H9 (cell line): ENCODE results near the gene AMER3. TPM values are rescaled to one million over a fixed set of nuclear protein-coding genes. Genes with fewer than 3 reads are reported as not detected.

ENCODE experiments used
- DNase-seq: peaks from one replicate; pipeline ENCODE4 v3.0.0-alpha.2; 2017
- H2AFZ ChIP-seq: one replicate; pipeline ENCODE4 v1.6.1; 2013; ENCODE audit warnings: mild to moderate bottlenecking, low read length, control low read depth, moderate library complexity
- H2AK5ac ChIP-seq: 2 replicates; pipeline ENCODE4 v1.6.1; 2013; ENCODE audit warnings: low read length, control low read depth, mixed read lengths; ENCODE audit not compliant: insufficient read length
- H2BK120ac ChIP-seq: one replicate; pipeline ENCODE4 v1.6.1; 2013; ENCODE audit warnings: low read depth, mild to moderate bottlenecking, low read length, control low read depth, inconsistent platforms; ENCODE audit not compliant: poor library complexity, severe bottlenecking
- H2BK12ac ChIP-seq: 2 replicates; pipeline ENCODE4 v1.6.1; 2013; ENCODE audit warnings: low read length, control low read depth, mixed read lengths, low read depth; ENCODE audit not compliant: insufficient read length
- H2BK15ac ChIP-seq: 2 replicates; pipeline ENCODE4 v1.6.1; 2013; ENCODE audit warnings: low read depth, low read length, control low read depth
- H2BK20ac ChIP-seq: one replicate; pipeline ENCODE4 v1.6.1; 2013; ENCODE audit warnings: low read depth, mild to moderate bottlenecking, low read length, control low read depth, inconsistent platforms; ENCODE audit not compliant: poor library complexity, severe bottlenecking
- H2BK5ac ChIP-seq: 2 replicates; pipeline ENCODE4 v1.6.1; 2013; ENCODE audit warnings: low read length, control low read depth, mixed read lengths; ENCODE audit not compliant: insufficient read length
- H3K14ac ChIP-seq: 2 replicates; pipeline ENCODE4 v1.6.1; 2013; ENCODE audit warnings: low read length, control low read depth; ENCODE audit not compliant: insufficient read depth
- H3K18ac ChIP-seq: 2 replicates; pipeline ENCODE4 v1.6.1; 2013; ENCODE audit warnings: low read depth, mild to moderate bottlenecking, mixed read lengths, low read length, control low read depth; ENCODE audit not compliant: insufficient read length
- H3K23ac ChIP-seq: 2 replicates; pipeline ENCODE4 v1.6.1; 2013; ENCODE audit warnings: low read length, control low read depth, mixed read lengths, low read depth; ENCODE audit not compliant: insufficient read length
- H3K23me2 ChIP-seq: 2 replicates; pipeline ENCODE4 v1.6.1; 2013; ENCODE audit warnings: low read depth, mild to moderate bottlenecking, mixed read lengths, low read length, control low read depth; ENCODE audit not compliant: insufficient read length, poor library complexity, severe bottlenecking
- H3K27ac ChIP-seq: 2 replicates; pipeline ENCODE4 v1.5.1; 2013; ENCODE audit warnings: low read length, control low read depth, mixed read lengths, low read depth; ENCODE audit not compliant: insufficient read length
- H3K27me3 ChIP-seq: 2 replicates; pipeline ENCODE4 v1.6.1; 2013; ENCODE audit warnings: low read length, control low read depth, inconsistent platforms; ENCODE audit not compliant: insufficient read depth
- H3K4ac ChIP-seq: 2 replicates; pipeline ENCODE4 v1.6.1; 2013; ENCODE audit warnings: low read depth, mild to moderate bottlenecking, control low read depth, inconsistent platforms, low read length, moderate library complexity
- H3K4me1 ChIP-seq: 2 replicates; pipeline ENCODE4 v1.6.1; 2013; ENCODE audit warnings: low read length, control low read depth, inconsistent platforms; ENCODE audit not compliant: insufficient read depth
- H3K4me2 ChIP-seq: 2 replicates; pipeline ENCODE4 v1.6.1; 2013; ENCODE audit warnings: low read length, control low read depth, mixed read lengths; ENCODE audit not compliant: insufficient read length, insufficient read depth
- H3K56ac ChIP-seq: 2 replicates; pipeline ENCODE4 v1.6.1; 2013; ENCODE audit warnings: low read depth, mild to moderate bottlenecking, mixed read lengths, low read length, control low read depth; ENCODE audit not compliant: insufficient read length
- H3K79me1 ChIP-seq: 2 replicates; pipeline ENCODE4 v1.6.1; 2013; ENCODE audit warnings: low read depth, mild to moderate bottlenecking, moderate library complexity, low read length, control low read depth, inconsistent platforms; ENCODE audit not compliant: insufficient read depth, poor library complexity, severe bottlenecking
- H3K79me2 ChIP-seq: 2 replicates; pipeline ENCODE4 v1.6.1; 2013; ENCODE audit warnings: low read length, control low read depth, inconsistent platforms; ENCODE audit not compliant: insufficient read depth
- H3K9ac ChIP-seq: 2 replicates; pipeline ENCODE4 v1.6.1; 2013; ENCODE audit warnings: low read length, control low read depth, mixed read lengths; ENCODE audit not compliant: insufficient read length; ENCODE audit errors: extremely low read depth
- H3K9me3 ChIP-seq: one replicate; pipeline ENCODE4 v1.6.1; 2013; ENCODE audit warnings: low read depth, low read length, inconsistent platforms; ENCODE audit not compliant: control insufficient read depth
- H3T11ph ChIP-seq: one replicate; pipeline ENCODE4 v1.6.1; 2013; ENCODE audit warnings: mild to moderate bottlenecking, low read length, control low read depth, inconsistent platforms
- H4K20me1 ChIP-seq: one replicate; pipeline ENCODE4 v1.6.1; 2013; ENCODE audit not compliant: control insufficient read depth, insufficient read length, insufficient read depth
- H4K5ac ChIP-seq: 2 replicates; pipeline ENCODE4 v1.6.1; 2013; ENCODE audit warnings: low read depth, mild to moderate bottlenecking, mixed read lengths, low read length, control low read depth; ENCODE audit not compliant: insufficient read length
- H4K8ac ChIP-seq: replicated peaks from 2 replicates; pipeline ENCODE4 v1.6.1; 2013; ENCODE audit warnings: low read length, control low read depth, mixed read lengths, low read depth; ENCODE audit not compliant: insufficient read length
- H4K91ac ChIP-seq: 2 replicates; pipeline ENCODE4 v1.6.1; 2013; ENCODE audit warnings: low read depth, mild to moderate bottlenecking, moderate library complexity, mixed read lengths, low read length, control low read depth; ENCODE audit not compliant: insufficient read length
- H3K27ac Mint-ChIP-seq, 3 experiments: 2 replicates in 2 of 3; 3 replicates in 1 of 3; pipeline ENCODE4 v1.8.0; 2020 to 2021; ENCODE audit warnings: mixed read lengths in 3 of 3, mild to moderate bottlenecking in 1 of 3, moderate library complexity in 1 of 3
- H3K27me3 Mint-ChIP-seq: 2 replicates; pipeline ENCODE4 v1.8.0; 2021; ENCODE audit warnings: low read depth, mild to moderate bottlenecking, moderate library complexity, mixed read lengths
- H3K36me3 Mint-ChIP-seq, 3 experiments: 2 replicates in 2 of 3; 3 replicates in 1 of 3; pipeline ENCODE4 v1.8.0; 2020 to 2021; ENCODE audit warnings: low read depth in 3 of 3, mixed read lengths in 3 of 3; ENCODE audit not compliant: insufficient read depth in 1 of 3
- H3K4me1 Mint-ChIP-seq, 2 experiments: 2 replicates each; pipeline ENCODE4 v1.8.0; 2020; ENCODE audit warnings: mixed read lengths in 2 of 2
- H3K4me3 Mint-ChIP-seq, 2 experiments: 2 replicates in 1 of 2; 3 replicates in 1 of 2; pipeline ENCODE4 v1.8.0; 2020 to 2021; ENCODE audit warnings: mild to moderate bottlenecking in 2 of 2, mixed read lengths in 2 of 2, moderate library complexity in 1 of 2
- H3K9me3 Mint-ChIP-seq, 2 experiments: 2 replicates in 1 of 2; 3 replicates in 1 of 2; pipeline ENCODE4 v1.8.0; 2020; ENCODE audit warnings: mild to moderate bottlenecking in 2 of 2, mixed read lengths in 2 of 2, moderate library complexity in 1 of 2
- CTCF ChIP-seq: fragments of 200-600 bp; sonication (generic); conservative IDR thresholded peaks from 3 replicates; pipeline ENCODE4 v1.8.0; 2021; ENCODE audit warnings: antibody characterized with exemption, mild to moderate bottlenecking
- WGBS: extraction: QIAGEN DNeasy Blood & Tissue Kit; methylation state at CpG from one replicate; pipeline ENCODE4 v1.1.7; 2013; ENCODE audit warnings: missing lambda C conversion rate, low lambda C conversion rate, mixed read lengths; ENCODE audit not compliant: insufficient read length; ENCODE audit errors: extremely low coverage; 5-methylcytosine and 5-hydroxymethylcytosine counted together
- total RNA-seq: library from RNA; stranded (reverse); gene quantifications from 2 replicates; pipeline ENCODE4 v1.2.1, GENCODE V29; 2021

Gene AMER3
- total RNA-seq, 1 experiment from 2014 or later = 0.59 TPM

- no peak for TF ChIP-seq CTCF
- no peak overlapping the region for H2BK5ac ChIP-seq
- H3K56ac ChIP-seq = no peak overlapping the region
- H3K27me3 Mint-ChIP-seq = no peaks in the 10 kb centered on the region; the same call in 1 of the 2 replicates
- H4K91ac ChIP-seq = no peak overlapping the region
- no peaks in the 10 kb centered on the region for H3K36me3 Mint-ChIP-seq
- no peaks in the 10 kb centered on the region for H4K20me1 ChIP-seq
- H3K27ac Mint-ChIP-seq = no peak overlapping the region
- H3K4me1 ChIP-seq = no peaks in the 10 kb centered on the region
- H3K4me3 Mint-ChIP-seq = no peak overlapping the region
- H2BK15ac ChIP-seq = no peak overlapping the region
- no peak for DNase-seq
- H3K9me3 Mint-ChIP-seq = no peaks in the 10 kb centered on the region
- no peak overlapping the region for H3K4ac ChIP-seq
- no CpG with 5 or more reads among the region's 4 CpGs for WGBS
- H3K27me3 ChIP-seq = no peaks in the 10 kb centered on the region
- no peak overlapping the region for H2AK5ac ChIP-seq
- H3K4me1 Mint-ChIP-seq = peaks cover 7 to 8% of the 10 kb centered on the region in 2 experiments
- no peak overlapping the region for H2BK20ac ChIP-seq
- no peaks in the 10 kb centered on the region for H3K23me2 ChIP-seq
- no peak overlapping the region for H3K23ac ChIP-seq
- no peaks in the 10 kb centered on the region for H3K79me1 ChIP-seq
- H3K9me3 ChIP-seq = no peaks in the 10 kb centered on the region
- no peaks in the 10 kb centered on the region for H3K79me2 ChIP-seq
- H2BK12ac ChIP-seq = no peak overlapping the region
- no peak overlapping the region for H4K8ac ChIP-seq
- no peak overlapping the region for H3K9ac ChIP-seq
- H3K4me2 ChIP-seq = no peak overlapping the region
- H2BK120ac ChIP-seq = no peak overlapping the region
- H2AFZ ChIP-seq = no peak overlapping the region
- no peak overlapping the region for H4K5ac ChIP-seq
- no peak overlapping the region for H3K27ac ChIP-seq
- H3K18ac ChIP-seq = no peak overlapping the region
- H3K14ac ChIP-seq = no peak overlapping the region
- no peak overlapping the region for H3T11ph ChIP-seq
Measured at GRCh38 chr2:130791617-130791939, 36.2 kb downstream of the AMER3 start.
